SK-N-SH (cell line): ENCODE data around the gene PFDN1. TPM values are rescaled to one million over a fixed set of nuclear protein-coding genes. Genes with fewer than 3 reads are reported as not detected.
A peak's percentile ranks its signal among the peaks of the same experiment; 100 is the strongest.

Source experiments
- CTCF ChIA-PET: fragments of 300-600, 350-600 bp; formaldehyde crosslinking; extraction: SDS; loops from one replicate; lab custom pipeline; 2021; lab: Yijun Ruan, JAX
- POLR2A ChIA-PET: fragments of 350-600 bp; sonication (Branson Sonifier 250); formaldehyde crosslinking; extraction: SDS; loops from one replicate; lab custom pipeline; 2020; ENCODE audit warnings: antibody characterized with exemption, inconsistent platforms; lab: Yijun Ruan, JAX
- DNase-seq: peaks from one replicate; pipeline ENCODE4 v3.0.0; 2012
- H2AFZ ChIP-seq: fragments of 200-600 bp; sonication (generic); 2 replicates; pipeline ENCODE4 v1.8.1; 2016; ENCODE audit warnings: antibody characterized with exemption, mild to moderate bottlenecking, low read depth
- H3F3A ChIP-seq: fragments of 200-600 bp; sonication (generic); replicated peaks from 2 replicates; pipeline ENCODE3; 2016; ENCODE audit warnings: antibody characterized with exemption, mild to moderate bottlenecking; ENCODE audit not compliant: insufficient read depth
- H3K27ac ChIP-seq, 2 experiments: fragments of 200-500 bp in 1 of 2; fragments of 200-600 bp in 1 of 2; sonication (Bioruptor generic) in 1 of 2; sonication (generic), shearing (Covaris generic) in 1 of 2; 2 replicates each; pipeline versions ENCODE4 v1.5.1 to v1.6.1; 2014 to 2016; ENCODE audit warnings: low read depth in 2 of 2, inconsistent platforms in 1 of 2, low read length in 1 of 2, mild to moderate bottlenecking in 1 of 2, mixed read lengths in 1 of 2
- H3K27me3 ChIP-seq: fragments of 200-600 bp; sonication (generic), shearing (Covaris generic); 2 replicates; pipeline ENCODE4 v1.6.1; 2016; ENCODE audit warnings: mixed run types; ENCODE audit not compliant: insufficient read depth
- H3K36me3 ChIP-seq, 2 experiments: fragments of 200-500 bp in 1 of 2; fragments of 200-600 bp in 1 of 2; sonication (Bioruptor generic) in 1 of 2; sonication (generic) in 1 of 2; replicated peaks in 1 of 2; 2 replicates each; pipeline versions ENCODE3 to v1.5.1; 2014 to 2016; ENCODE audit warnings: low read length in 1 of 2, mild to moderate bottlenecking in 1 of 2; ENCODE audit not compliant: insufficient read depth in 2 of 2, control insufficient read depth in 1 of 2
- H3K4me1 ChIP-seq, 2 experiments: fragments of 200-500 bp in 1 of 2; fragments of 200-600 bp in 1 of 2; sonication (Bioruptor generic) in 1 of 2; sonication (generic), shearing (Covaris generic) in 1 of 2; 2 replicates each; pipeline versions ENCODE4 v1.5.1 to v1.6.1; 2014 to 2016; ENCODE audit warnings: low read depth in 1 of 2, low read length in 1 of 2, mixed run types in 1 of 2; ENCODE audit not compliant: insufficient read depth in 2 of 2, control insufficient read depth in 1 of 2
- H3K4me2 ChIP-seq: fragments of 200-600 bp; sonication (generic), shearing (Covaris generic); 2 replicates; pipeline ENCODE4 v1.6.1; 2017; ENCODE audit warnings: mixed run types
- H3K4me3 ChIP-seq, 2 experiments: fragments of 200-500 bp in 1 of 2; fragments of 200-600 bp in 1 of 2; sonication (Bioruptor generic) in 1 of 2; sonication (generic), shearing (Covaris generic) in 1 of 2; 2 replicates each; pipeline versions ENCODE4 v1.5.1 to v1.8.1; 2014 to 2016; ENCODE audit warnings: low read depth in 2 of 2, inconsistent platforms in 1 of 2, low read length in 1 of 2, mild to moderate bottlenecking in 1 of 2, mixed read lengths in 1 of 2, moderate library complexity in 1 of 2
- H3K79me2 ChIP-seq: fragments of 200-600 bp; sonication (generic); 2 replicates; pipeline ENCODE4 v1.8.1; 2017; ENCODE audit warnings: mild to moderate bottlenecking; ENCODE audit not compliant: insufficient read depth
- H3K9ac ChIP-seq: fragments of 200-600 bp; sonication (generic); 2 replicates; pipeline ENCODE4 v1.6.1; 2017; ENCODE audit warnings: mixed run types
- H3K9me2 ChIP-seq: fragments of 200-600 bp; sonication (generic); 2 replicates; pipeline ENCODE4 v1.6.1; 2017; ENCODE audit warnings: mixed run types
- H3K9me3 ChIP-seq: fragments of 200-600 bp; sonication (generic); 2 replicates; pipeline ENCODE4 v1.6.1; 2017; ENCODE audit warnings: mixed run types, mild to moderate bottlenecking, moderate library complexity
- H4K20me1 ChIP-seq: fragments of 200-600 bp; sonication (generic); 2 replicates; pipeline ENCODE4 v1.6.1; 2017; ENCODE audit warnings: mild to moderate bottlenecking, mixed run types; ENCODE audit not compliant: insufficient read depth
- CHD2 ChIP-seq: fragments of 150-350 bp; IDR thresholded peaks from 2 replicates; pipeline ENCODE4 v1.6.1; 2018; ENCODE audit warnings: low read length; ENCODE audit not compliant: partially characterized antibody
- CTCF ChIP-seq: fragments of 200-600 bp; sonication (generic); IDR thresholded peaks from 2 replicates; pipeline ENCODE4 v1.6.1; 2017; ENCODE audit warnings: antibody characterized with exemption, mild to moderate bottlenecking, moderate library complexity
- ELF1 ChIP-seq: IDR thresholded peaks from 2 replicates; pipeline ENCODE4 v1.4.0; 2012
- FOXJ3 ChIP-seq: sonication (generic); formaldehyde crosslinking; IDR thresholded peaks from 2 replicates; pipeline ENCODE4 v1.5.1; 2020; ENCODE audit warnings: mild to moderate bottlenecking, missing genetic modification reagents
- MAX ChIP-seq: IDR thresholded peaks from 2 replicates; pipeline ENCODE4 v1.4.0; 2012; ENCODE audit warnings: low read depth
- MXI1 ChIP-seq: IDR thresholded peaks from 2 replicates; pipeline ENCODE4 v1.6.1; 2012; ENCODE audit warnings: mild to moderate bottlenecking, low read depth, low read length, improper control_type of control experiment
- PBX3 ChIP-seq: IDR thresholded peaks from 2 replicates; pipeline ENCODE4; 2012
- RAD21 ChIP-seq: IDR thresholded peaks from 2 replicates; pipeline ENCODE4 v1.6.1; 2012; ENCODE audit warnings: mild to moderate bottlenecking, low read length
- SIN3A ChIP-seq: IDR thresholded peaks from 2 replicates; pipeline ENCODE4 v1.6.1; 2012; ENCODE audit warnings: low read depth, mild to moderate bottlenecking, low read length, moderate library complexity, borderline replicate concordance
- SMC3 ChIP-seq: IDR thresholded peaks from 2 replicates; pipeline ENCODE4 v1.6.1; 2012; ENCODE audit warnings: low read depth, low read length, improper control_type of control experiment
- TCF12 ChIP-seq: IDR thresholded peaks from 2 replicates; pipeline ENCODE4 v1.4.0; 2012
- USF1 ChIP-seq: IDR thresholded peaks from 2 replicates; pipeline ENCODE4 v1.4.0; 2012; ENCODE audit warnings: low read depth, borderline replicate concordance
- USF2 ChIP-seq: fragments of 150-350 bp; IDR thresholded peaks from 2 replicates; pipeline ENCODE4 v1.6.1; 2017; ENCODE audit warnings: antibody characterized with exemption, low read length, low read depth, borderline replicate concordance
- WGBS: methylation state at CpG from one replicate; pipeline ENCODE4 v1.1.6; 2017; ENCODE audit warnings: low lambda C conversion rate; 5-methylcytosine and 5-hydroxymethylcytosine counted together
- polyA plus RNA-seq, 3 experiments: library from polyadenylated mRNA; depleted of rRNA; stranded (reverse); fragments of >200 nt; gene quantifications; 2 replicates each; pipeline ENCODE4 v1.2.3, GENCODE V29; 2012

PFDN1 gene
- polyA plus RNA-seq, 1 of the 3 experiments (the other 2 are of a cell fraction): 55.2 TPM

- peak; percentile 83 for DNase-seq
- H3K9me3 ChIP-seq: no peaks in the 10 kb centered on the region
- no peaks in the 10 kb centered on the region for H3K27me3 ChIP-seq
- H3K4me3 ChIP-seq: peak overlapping the region in 1 of 2 experiments; percentile 29; a peak in 1 of 4 replicates
- no peak overlapping the region for H2AFZ ChIP-seq
- peaks cover 11 to 17% of the 10 kb centered on the region in 2 experiments for H3K36me3 ChIP-seq
- H3K4me2 ChIP-seq: peak overlapping the region; percentile 68; the same call in 1 of the 2 replicates
- H3K4me1 ChIP-seq: peaks cover 44 to 53% of the 10 kb centered on the region in 2 experiments
- H3K27ac ChIP-seq: peak overlapping the region in 1 of 2 experiments; percentile 94; a peak in 2 of 4 replicates
- TF ChIP-seq RAD21: peak; percentile 91
- 0 out of 2 replicates have a peak, but pooled peaks have one; percentile 39 for TF ChIP-seq MAX
- no peak for TF ChIP-seq ELF1
- TF ChIP-seq CHD2: peak; percentile 65
- peak; percentile 33; the same call in 1 of the 2 replicates for TF ChIP-seq TCF12
- peak; percentile 96 for TF ChIP-seq SMC3
- TF ChIP-seq USF2: no peak
- TF ChIP-seq USF1: no peak
- TF ChIP-seq FOXJ3: no peak
- TF ChIP-seq SIN3A: peak; percentile 92; the same call in 1 of the 2 replicates
- peak; percentile 50; the same call in 1 of the 2 replicates for TF ChIP-seq PBX3
- TF ChIP-seq CTCF: peak; percentile 88
- peak; percentile 75; the same call in 1 of the 2 replicates for TF ChIP-seq MXI1
- ChIA-PET CTCF (interaction anchor here (0.6 to 10.2 kb wide), 51 partner anchors 9 to 478 kb away, joined by 3 to 418 read pairs (median 4); partner anchors contain the start of genes ANKHD1, CYSTM1, HBEGF and PFDN1), POLR2A (interaction anchor here (0.5 to 1.9 kb wide), 5 partner anchors 97 to 404 kb away, joined by 3 to 11 read pairs (median 3); partner anchors contain the start of gene HBEGF)
- H3K9me2 ChIP-seq: no peaks in the 10 kb centered on the region
- H3K9ac ChIP-seq: no peak overlapping the region; the same call in 1 of the 2 replicates
- H4K20me1 ChIP-seq: no peaks in the 10 kb centered on the region
- H3F3A ChIP-seq: peaks cover 43% of the 10 kb centered on the region
- peaks cover 28% of the 10 kb centered on the region; the same call in 1 of the 2 replicates for H3K79me2 ChIP-seq
- WGBS: 11% methylated on average over 14 of the region's 14 CpGs
Observed at GRCh38 chr5:140244525-140245025, 58.3 kb downstream of the PFDN1 start.
